ENCODE data around the gene TMEM114.
"Not testable (repeated sequence)": the region's sequence is repeated elsewhere in the genome, so short reads cannot be mapped to it uniquely, and the experiment has no call there.

The TMEM114 gene

DNA sequence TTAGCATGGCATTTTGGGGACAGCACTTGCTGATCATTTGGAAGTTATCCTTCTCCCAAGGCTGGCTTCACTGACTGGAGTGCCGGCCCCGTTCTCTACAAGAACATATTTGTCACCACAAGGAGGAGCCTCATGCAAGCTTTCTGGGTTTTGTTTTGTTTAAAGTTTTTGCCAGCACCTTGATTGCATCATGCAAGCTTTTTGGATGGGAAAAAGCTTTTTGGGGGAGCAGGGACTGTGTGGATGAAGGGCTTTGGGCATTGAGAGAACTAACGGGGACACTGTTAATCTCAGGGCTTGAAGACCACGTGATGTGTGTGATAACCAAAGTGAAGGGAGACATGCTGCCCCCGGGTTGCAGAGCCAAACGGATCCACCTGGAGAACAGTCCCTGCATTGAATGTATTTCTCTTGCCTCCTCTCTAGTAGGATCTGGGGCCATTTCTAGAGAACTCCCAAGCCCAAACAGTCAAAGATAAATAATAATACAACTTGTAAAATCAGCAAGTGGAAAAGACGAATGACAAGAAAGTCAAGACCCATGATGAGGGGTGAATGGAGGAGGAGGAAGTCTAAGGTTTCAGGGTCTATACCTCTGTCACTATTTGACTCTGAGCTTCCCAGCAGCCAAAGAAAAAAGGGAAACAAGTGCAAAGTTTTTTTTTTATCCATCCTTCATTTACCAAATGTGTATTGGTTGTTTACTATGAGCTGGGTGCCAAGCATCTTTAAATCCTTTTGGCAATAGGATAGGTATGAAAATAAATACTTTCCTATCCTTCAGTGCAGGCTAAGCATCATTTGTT lies 17.2 kb downstream of the TMEM114 start:
- no peak for DNase-seq (ENCODE audit: low read depth)

DNA sequence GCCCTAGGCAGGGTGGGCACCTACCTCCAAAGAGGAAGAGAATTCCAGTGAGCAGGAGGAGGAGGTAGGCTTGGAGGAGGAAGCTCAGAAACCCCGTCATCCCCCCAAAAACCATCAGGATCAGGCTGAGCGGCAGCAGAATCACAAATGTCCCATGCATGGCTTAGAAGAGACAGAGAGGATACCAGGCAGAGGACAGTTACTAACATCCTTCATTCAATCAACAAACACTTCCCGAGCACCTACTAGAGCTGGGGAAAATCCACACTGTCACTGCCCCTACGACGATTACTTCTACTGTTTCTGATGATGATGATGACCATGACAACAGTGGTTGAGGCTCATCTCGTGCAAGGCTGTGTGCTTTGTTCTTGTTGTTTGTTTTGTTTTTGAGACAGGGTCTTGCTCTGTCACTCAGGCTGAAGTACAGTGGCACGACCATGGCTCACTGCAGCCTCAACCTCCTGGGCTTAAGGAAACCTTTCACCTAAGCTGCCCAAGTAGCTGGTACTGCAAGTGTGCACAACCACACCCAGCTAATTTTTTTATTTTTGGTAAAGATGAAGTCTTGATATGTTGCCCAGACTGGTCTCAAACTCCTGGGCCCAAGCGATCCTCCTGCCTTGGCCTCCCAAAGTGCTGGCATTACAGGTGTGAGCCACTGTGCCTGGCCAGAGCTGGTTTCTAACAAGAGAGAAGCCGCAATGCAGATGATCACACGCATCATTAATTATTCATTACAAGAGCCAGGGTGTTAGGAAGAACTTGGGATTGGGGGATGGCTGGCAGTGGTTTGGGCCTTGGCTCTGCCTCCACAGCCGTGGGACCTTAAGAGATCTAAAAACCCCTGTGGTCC lies 18.0 kb downstream of the TMEM114 start:
- no peak for DNase-seq (ENCODE audit: low read depth)

DNA sequence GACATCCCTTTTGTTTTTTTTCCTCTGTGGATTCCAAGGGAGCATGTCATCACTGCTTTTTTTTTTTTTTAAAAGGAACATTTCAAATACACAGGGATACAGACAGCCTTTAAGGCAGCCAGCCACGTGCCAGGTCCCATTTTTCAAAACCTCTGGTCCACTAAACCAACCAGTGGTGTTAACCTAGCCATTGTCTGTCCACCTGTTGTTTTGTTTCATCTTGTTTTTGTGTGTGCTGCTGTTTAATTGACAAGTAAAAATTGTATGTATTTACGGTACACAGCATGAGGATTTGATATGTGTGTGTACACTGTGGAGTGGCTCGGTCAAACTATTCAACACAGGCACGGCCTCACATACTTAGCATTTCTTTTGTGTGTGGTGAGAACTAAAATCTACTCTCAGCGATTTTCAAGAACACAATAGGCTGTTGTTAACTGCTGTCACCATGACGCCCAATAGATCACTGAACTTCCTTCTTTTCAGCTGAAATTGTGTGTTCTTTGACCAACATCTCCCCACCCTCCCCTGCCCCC lies 19.2 kb downstream of the TMEM114 start:
- DNase-seq (ENCODE audit: low read depth): no peak

DNA sequence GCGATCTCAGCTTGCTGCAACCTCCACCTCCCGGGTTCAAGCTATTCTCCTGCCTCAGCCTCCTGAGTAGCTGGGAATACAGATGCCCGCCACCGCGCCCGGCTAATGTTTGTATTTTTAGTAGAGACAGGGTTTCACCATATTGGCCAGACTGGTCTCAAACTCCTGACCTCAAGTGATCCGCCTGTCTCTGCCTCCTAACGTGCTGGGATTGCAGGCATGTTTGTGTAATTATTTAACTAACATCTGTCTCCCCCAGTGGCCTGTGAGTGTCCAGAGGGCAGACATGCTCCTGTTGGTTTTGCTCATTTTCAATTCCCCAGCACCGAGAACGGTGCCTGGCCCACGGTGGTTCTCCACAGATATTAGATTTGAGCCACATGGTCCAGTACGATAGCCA lies 19.9 kb downstream of the TMEM114 start:
- DNase-seq (ENCODE audit: low read depth): not testable (repeated sequence)

DNA sequence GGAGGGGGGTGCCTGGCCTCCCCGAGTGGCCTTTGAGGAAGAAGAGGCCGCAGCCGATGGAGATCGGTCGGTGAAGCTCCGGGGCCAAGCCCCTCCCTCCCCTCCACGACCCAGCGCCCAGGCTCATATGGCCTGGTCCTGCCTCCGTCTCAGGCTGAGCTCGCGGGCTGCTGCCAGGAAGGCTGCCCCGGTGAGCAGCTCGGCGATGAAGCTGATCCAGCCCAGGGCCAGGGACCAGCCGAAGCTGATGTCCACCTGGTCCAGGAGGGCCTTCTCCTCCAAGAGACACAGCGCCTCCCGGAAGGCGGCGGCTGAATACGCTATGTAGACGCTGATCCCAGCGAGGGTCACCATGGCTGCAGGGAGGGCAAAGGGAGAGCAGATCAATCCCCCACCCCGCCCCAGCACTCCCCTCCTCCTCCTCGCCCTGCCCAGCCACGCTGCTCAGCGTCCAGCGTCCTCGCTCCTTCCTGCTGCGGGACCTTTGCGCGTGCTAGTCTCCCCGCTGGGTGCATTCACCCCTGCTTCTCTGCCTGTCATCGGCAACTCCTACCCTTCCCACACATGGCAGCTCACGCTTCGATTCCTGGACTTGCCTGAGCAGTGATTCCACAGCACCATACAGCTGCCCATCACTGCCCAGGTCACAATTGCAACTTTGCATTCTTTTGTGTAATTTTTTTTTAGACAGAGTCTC lies 20.5 kb downstream of the TMEM114 start:
- no peak for DNase-seq (ENCODE audit: low read depth)

GRCh38 chr16:8568231-8568617 lies 22.1 kb downstream of the TMEM114 start:
- DNase-seq (ENCODE audit: low read depth): no peak

- peak; percentile 47 for DNase-seq (ENCODE audit: low read depth)
Observed at GRCh38 chr16:8567355-8568230, 22.7 kb downstream of the TMEM114 start.

- no peak for DNase-seq (ENCODE audit: low read depth)
Observed at GRCh38 chr16:8565498-8565897, 24.8 kb downstream of the TMEM114 start.

DNA sequence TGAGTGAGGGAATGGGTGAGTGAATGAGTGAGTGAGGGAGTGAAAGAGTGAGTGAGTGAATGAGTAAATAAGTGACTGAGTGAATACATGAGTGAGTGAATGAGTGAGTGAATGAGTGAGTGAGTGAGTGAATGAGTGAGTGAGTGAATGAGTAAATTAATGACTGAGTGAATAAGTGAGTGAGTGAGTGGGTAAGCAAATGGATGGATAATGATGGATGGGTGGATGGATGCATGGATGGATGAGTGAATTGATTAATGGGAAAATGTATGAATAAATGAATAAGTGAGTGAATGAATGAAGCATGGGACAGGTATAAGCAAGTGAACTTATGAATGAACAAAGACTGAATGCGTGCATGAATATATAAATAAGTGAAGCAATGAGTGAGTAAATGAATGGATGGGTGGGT lies 25.4 kb downstream of the TMEM114 start:
- DNase-seq (ENCODE audit: low read depth): no peak

- not testable (repeated sequence) for DNase-seq (ENCODE audit: low read depth)
Observed at GRCh38 chr16:8563944-8564540, 26.3 kb downstream of the TMEM114 start.

GRCh38 chr16:8561496-8561895 lies 28.8 kb downstream of the TMEM114 start:
- no peak for DNase-seq (ENCODE audit: low read depth)

- DNase-seq (ENCODE audit: low read depth): no peak
Observed at GRCh38 chr16:8555400-8555799, 34.9 kb downstream of the TMEM114 start.

DNA sequence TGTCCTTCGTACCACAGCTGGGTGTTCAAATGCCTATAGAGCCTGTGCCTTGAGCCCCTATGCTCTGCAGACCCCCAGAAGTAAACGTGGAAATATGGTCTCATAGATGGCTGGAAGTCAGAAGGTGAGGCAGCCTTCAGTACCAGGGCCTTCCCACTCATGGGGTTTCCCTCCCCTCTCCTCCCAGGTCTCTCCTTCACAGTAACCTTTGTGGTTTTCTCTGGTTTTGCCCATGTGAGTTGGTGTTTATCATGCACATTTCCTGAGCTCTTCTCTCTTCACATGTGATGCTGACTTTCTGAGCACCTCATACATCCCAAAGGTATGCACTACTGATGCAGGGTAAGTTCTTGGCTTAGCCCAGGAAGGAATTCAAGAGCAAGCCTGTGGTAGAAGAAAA lies 35.4 kb downstream of the TMEM114 start:
- no peak for DNase-seq (ENCODE audit: low read depth)

GRCh38 chr16:8554022-8554421 lies 36.3 kb downstream of the TMEM114 start:
- no peak for DNase-seq (ENCODE audit: low read depth)

DNA sequence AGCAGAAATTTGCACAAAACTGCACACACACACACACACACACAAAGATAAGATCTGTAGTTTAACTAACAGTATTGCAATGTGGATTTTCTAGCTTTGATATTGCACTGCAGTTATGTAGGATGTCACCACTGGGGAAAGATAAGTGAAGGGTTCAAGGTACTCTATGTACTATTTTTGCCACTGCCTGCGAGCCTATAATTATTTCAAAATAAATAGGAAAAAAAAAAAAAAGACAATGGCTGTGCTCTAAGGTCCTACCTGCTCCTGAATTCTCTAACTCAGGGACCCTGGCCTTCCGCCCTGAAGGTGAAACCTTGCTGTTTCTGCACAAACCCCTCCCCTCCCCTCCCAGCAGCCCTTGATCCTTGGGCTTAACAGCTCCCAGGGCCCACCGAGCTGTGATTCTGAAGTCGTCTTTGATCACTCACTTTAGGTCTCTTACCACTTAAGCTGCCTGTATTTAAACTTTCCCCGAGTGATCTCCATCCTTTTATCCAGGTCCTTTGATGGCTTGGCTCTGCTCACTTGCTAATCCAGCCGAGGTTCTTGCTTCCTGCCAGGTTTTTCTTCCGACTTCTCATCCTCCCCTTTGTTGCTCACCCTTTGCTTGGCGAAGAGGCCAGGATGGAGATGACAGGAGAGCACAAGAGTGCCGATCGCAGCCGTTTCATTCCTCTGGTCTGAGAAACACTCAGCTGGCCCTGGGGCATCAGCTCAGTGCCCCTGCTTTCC lies 37.7 kb downstream of the TMEM114 start:
- DNase-seq (ENCODE audit: low read depth): no peak

GRCh38 chr16:8551388-8552332 lies 38.7 kb downstream of the TMEM114 start:
- no peak for DNase-seq (ENCODE audit: low read depth)

DNA sequence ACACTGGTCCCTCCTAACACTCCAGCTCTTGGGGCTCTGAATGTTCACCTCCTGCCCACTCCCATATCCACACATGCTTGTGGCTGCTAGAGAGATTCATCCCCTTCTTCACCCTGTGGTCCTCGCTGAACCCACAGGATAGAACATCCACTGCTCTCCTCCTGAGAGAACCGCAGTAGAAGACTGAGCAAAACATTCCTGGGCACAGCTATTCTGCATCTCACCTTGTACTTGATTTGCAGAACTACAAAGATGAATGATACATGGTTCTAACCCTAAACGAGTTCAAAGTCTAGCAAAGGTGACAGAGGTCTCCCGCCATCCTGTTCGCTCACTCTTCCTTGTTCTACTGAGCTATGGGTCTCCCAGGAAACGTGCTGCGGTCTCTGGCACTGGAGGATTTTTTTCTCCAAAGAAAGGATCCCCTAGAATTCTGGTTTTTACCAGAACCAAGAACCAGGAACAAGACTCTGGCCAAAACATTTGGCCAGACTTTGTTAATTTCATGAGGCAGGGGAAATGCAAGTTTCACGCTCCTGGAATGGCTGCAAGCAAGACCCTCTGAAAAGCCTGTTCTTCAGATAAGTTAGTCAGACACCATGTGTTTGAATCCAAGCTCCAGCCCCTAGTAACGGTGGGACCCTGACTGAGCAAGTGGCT lies 39.5 kb downstream of the TMEM114 start:
- no peak for DNase-seq (ENCODE audit: low read depth)

- DNase-seq (ENCODE audit: low read depth): no peak
Observed at GRCh38 chr16:8549843-8550412, 40.4 kb downstream of the TMEM114 start.

Data from activated T-helper 1 cell treated with Interleukin-2 at 50 U/mL for 16 hours (primary cell).